ENCODE measurements around the gene ASCC2. TPM values are rescaled to one million over a fixed set of nuclear protein-coding genes. Genes with fewer than 3 reads are reported as not detected.

ASCC2 gene
- total RNA-seq (2022; extraction: Qiagen RNA extraction) = 26.2 to 31.1 TPM (median 28.4 TPM) in 5 replicates

GRCh38 chr22:29837741-29838598, at the start of gene ASCC2:
ASCC2 (minus strand) TSS chr22:29838274; CDS start chr22:29832325, 5,949 bp downstream.

GRCh38 chr22:29883045-29883774, 45.1 kb upstream of the ASCC2 start, which contains the start of gene MTMR3:
MTMR3 (plus strand) TSS chr22:29883174; CDS start chr22:29971060, 87,886 bp downstream.

GRCh38 chr22:29767171-29768051, 70.7 kb downstream of the ASCC2 start, which contains the start of gene UQCR10:
UQCR10 (plus strand) TSS chr22:29767369; CDS start chr22:29767399, 30 bp downstream.

GRCh38 chr22:29766632-29767170, 71.4 kb downstream of the ASCC2 start, which contains the start of gene ZMAT5:
ZMAT5 (minus strand) TSS chr22:29767007; CDS start chr22:29748544, 18,463 bp downstream.

Other genes starting within 250 kb of the ASCC2 start
- 11.7 to 17.0 TPM (median 14.3 TPM) in 5 replicates for gene NF2, start 234.6 kb downstream of the ASCC2 start, total RNA-seq (2022; extraction: Qiagen RNA extraction)
- gene CABP7, start 118.3 kb downstream of the ASCC2 start, total RNA-seq (2022; extraction: Qiagen RNA extraction) = 0.14 to 0.17 TPM (median 0.15 TPM) in 5 replicates
- 10.8 to 20.5 TPM (median 19.4 TPM) in 5 replicates for gene ZMAT5, start 71.3 kb downstream of the ASCC2 start, total RNA-seq (2022; extraction: Qiagen RNA extraction)
- 99.4 to 124 TPM (median 116 TPM) in 5 replicates for gene UQCR10, start 70.9 kb downstream of the ASCC2 start, total RNA-seq (2022; extraction: Qiagen RNA extraction)
- 6.7 to 9.9 TPM (median 9.1 TPM) in 5 replicates for gene MTMR3, start 44.9 kb upstream of the ASCC2 start, total RNA-seq (2022; extraction: Qiagen RNA extraction)
- gene HORMAD2, start 242.2 kb upstream of the ASCC2 start, total RNA-seq (2022; extraction: Qiagen RNA extraction) = not detected in 5 replicates

Data from A549 treated with Hydrocortisone at 1 μM for 4 hours (cell line).